ENCODE results near the gene IL23R. TPM values are rescaled to one million over a fixed set of nuclear protein-coding genes. Genes with fewer than 3 reads are reported as not detected.

Gene IL23R
- total and polyA plus RNA-seq, 2 experiments from 2014 or later: not detected

DNA sequence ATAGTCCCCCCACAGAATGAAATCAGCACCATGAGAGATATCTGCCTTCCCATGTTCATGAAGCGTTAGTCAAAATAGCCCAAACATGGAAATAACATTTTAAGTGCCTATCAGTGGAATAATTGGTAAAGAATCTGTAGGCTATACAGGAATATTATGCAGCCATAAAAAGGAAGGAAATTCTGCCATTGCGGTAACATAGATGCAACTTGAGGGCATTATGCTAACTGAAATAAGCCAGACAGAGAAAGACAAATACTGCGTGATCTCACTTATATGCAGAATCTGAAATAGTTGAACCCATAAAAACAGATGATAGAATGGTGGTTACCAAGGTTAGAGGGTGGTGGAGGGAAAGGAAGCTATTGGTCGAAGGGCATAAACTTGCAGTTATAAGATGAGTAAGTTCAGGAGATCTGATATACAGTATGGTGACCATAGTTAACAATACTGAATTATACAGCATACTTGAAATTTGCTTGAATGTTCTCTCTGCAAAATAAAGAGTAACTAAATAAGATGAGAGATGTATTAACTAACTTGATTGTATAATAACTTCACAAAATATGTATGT is 699 bp upstream of the IL23R start:
- no peak overlapping the region for H3K27ac ChIP-seq
- no peaks in the 10 kb centered on the region for H3K36me3 ChIP-seq
- TF ChIP-seq, protein P1, sequence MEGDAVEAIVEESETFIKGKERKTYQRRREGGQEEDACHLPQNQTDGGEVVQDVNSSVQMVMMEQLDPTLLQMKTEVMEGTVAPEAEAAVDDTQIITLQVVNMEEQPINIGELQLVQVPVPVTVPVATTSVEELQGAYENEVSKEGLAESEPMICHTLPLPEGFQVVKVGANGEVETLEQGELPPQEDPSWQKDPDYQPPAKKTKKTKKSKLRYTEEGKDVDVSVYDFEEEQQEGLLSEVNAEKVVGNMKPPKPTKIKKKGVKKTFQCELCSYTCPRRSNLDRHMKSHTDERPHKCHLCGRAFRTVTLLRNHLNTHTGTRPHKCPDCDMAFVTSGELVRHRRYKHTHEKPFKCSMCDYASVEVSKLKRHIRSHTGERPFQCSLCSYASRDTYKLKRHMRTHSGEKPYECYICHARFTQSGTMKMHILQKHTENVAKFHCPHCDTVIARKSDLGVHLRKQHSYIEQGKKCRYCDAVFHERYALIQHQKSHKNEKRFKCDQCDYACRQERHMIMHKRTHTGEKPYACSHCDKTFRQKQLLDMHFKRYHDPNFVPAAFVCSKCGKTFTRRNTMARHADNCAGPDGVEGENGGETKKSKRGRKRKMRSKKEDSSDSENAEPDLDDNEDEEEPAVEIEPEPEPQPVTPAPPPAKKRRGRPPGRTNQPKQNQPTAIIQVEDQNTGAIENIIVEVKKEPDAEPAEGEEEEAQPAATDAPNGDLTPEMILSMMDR (IDR thresholded peaks at IDR 0.05; ENCODE audit: low read depth, low read length): no peak
- H3K27me3 ChIP-seq: peaks cover 7% of the 10 kb centered on the region
- no peak overlapping the region for H3K4me3 ChIP-seq
- no peaks in the 10 kb centered on the region for H3K9me3 ChIP-seq (ENCODE audit: low read depth)
- DNase-seq (ENCODE audit: low read depth in 1 of 2, low spot score in 1 of 2): no peak
- peaks cover 31% of the 10 kb centered on the region for H3K4me1 ChIP-seq (ENCODE audit: low read depth)

DNA sequence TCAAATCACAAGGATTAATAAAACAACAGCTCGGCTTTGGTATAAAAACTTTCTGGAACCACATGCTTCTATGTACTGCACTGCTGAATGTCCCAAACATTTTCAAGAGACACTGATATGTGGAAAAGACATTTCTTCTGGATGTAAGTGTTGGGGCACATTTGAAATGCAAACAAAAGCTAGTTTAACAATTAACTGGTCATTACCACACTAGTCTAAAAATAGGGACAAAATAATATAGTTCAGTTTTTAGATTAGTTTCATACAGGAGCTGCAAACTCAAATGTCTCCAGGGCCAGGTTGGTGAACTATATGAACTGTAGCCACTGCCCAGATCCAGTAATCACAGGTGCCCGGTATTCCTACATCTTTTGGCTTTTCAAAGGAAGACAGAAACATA is 3.2 kb downstream of the IL23R start:
- no peak for DNase-seq (ENCODE audit: low read depth in 1 of 2, low spot score in 1 of 2)
- Histone ChIP-seq H3K4me1 (ENCODE audit: low read depth) (peaks cover 31% of the 10 kb centered on the region), H3K9me3 (ENCODE audit: low read depth) (no peaks in the 10 kb centered on the region), H3K36me3 (no peaks in the 10 kb centered on the region), H3K27ac (no peak overlapping the region), H3K27me3 (peaks cover 14% of the 10 kb centered on the region), H3K4me3 (no peak overlapping the region)
- TF ChIP-seq, protein P1 (IDR thresholded peaks at IDR 0.05; ENCODE audit: low read depth, low read length): no peak

DNA sequence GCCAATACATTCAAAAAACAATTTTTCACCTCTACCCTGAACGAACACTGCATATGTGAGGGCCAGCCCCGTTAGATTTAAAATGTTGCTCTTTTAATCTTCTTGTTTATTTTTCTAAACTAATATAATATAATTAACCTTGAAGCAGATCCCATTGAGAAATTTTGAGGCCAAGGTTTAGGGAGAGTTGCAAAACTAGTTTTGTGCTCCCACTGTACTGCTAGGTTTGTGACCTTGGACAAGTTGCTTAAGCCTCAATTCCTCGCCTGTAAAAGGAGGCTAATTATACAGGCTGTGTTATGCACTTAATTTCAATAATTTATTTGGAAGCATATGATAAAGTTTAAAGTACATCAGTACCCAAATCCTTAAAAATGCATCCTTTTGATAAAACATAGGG is 3.7 kb downstream of the IL23R start:
- Histone ChIP-seq H3K9me3 (ENCODE audit: low read depth) (no peaks in the 10 kb centered on the region), H3K4me3 (no peak overlapping the region), H3K4me1 (ENCODE audit: low read depth) (peaks cover 31% of the 10 kb centered on the region), H3K27me3 (peaks cover 14% of the 10 kb centered on the region), H3K36me3 (no peaks in the 10 kb centered on the region), H3K27ac (no peak overlapping the region)
- no peak for DNase-seq (ENCODE audit: low read depth in 1 of 2, low spot score in 1 of 2)
- TF ChIP-seq, protein P1 (IDR thresholded peaks at IDR 0.05; ENCODE audit: low read depth, low read length): no peak

DNA sequence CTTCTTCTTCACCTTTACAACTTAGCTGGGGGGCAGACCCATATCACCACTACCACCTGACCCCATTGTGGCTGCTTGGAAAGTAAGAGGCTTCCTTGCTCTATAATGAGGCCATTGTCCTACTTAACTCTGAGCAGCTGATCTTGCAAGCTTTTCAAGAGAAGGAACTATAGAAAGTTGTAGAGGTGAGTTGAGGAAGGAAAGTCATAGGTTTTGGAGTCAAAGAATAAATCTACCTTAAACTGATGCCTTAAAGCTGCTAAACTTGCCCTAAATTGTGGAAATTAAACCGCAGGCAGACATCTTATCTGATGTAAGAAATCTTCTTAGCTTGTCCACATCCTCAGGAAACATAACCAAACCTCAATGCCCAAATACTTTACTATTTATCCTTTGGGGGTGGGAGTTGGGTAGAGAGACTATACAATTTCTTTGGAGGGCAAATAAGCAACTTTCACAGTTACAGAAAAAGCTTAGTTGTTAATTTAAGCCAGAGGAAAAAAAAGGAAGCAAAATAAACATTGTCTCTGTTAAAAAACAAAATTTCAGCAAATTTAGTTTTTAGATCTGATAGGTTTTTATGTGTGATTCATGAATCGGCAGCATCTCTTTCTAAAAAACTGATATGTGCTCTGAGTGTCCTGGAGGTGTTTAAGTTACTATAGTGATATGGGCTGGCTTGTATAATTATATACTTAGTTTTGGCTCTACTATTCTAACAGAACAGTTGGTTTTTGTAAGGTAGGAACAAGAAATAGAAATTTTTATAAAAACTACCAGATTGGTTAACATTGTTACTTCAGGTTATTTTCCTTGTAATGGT is 4.7 kb downstream of the IL23R start:
- Histone ChIP-seq H3K27ac (no peak overlapping the region), H3K4me1 (ENCODE audit: low read depth) (peaks cover 31% of the 10 kb centered on the region), H3K4me3 (no peak overlapping the region), H3K27me3 (peaks cover 14% of the 10 kb centered on the region), H3K9me3 (ENCODE audit: low read depth) (no peaks in the 10 kb centered on the region), H3K36me3 (no peaks in the 10 kb centered on the region)
- DNase-seq (ENCODE audit: low read depth in 1 of 2, low spot score in 1 of 2): no peak
- TF ChIP-seq, protein P1 (IDR thresholded peaks at IDR 0.05; ENCODE audit: low read depth, low read length): no peak

DNA sequence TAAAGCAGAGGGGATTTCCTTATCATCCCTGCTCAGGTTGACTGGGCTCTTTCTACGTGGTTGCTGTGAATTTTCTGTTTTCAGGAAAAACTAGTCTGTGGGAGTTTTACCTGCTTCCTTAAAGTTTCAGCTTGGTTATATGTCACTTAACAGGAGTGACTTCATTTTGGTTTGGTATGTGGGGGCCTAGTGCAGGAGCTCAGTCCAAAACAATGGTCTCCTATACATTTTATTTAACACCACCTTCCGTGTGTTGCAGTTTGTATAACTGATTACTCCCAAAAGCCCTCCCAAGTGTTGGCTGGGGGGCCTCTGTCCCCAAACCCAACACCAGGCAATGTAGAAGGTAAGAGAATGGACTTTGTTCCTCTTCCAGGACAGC is 5.3 kb downstream of the IL23R start:
- TF ChIP-seq, protein P1 (IDR thresholded peaks at IDR 0.05; ENCODE audit: low read depth, low read length): no peak
- DNase-seq (ENCODE audit: low read depth in 1 of 2, low spot score in 1 of 2): no peak
- Histone ChIP-seq H3K4me1 (ENCODE audit: low read depth) (peaks cover 30% of the 10 kb centered on the region), H3K27ac (no peak overlapping the region), H3K9me3 (ENCODE audit: low read depth) (no peaks in the 10 kb centered on the region), H3K4me3 (no peak overlapping the region), H3K27me3 (peaks cover 14% of the 10 kb centered on the region), H3K36me3 (no peaks in the 10 kb centered on the region)

Measured in cardiac muscle cell (in vitro differentiated cells and primary cell).